ENCODE results near the gene DONSON. TPM values are rescaled to one million over a fixed set of nuclear protein-coding genes. Genes with fewer than 3 reads are reported as not detected.
A peak's percentile ranks its signal among the peaks of the same experiment; 100 is the strongest.

DONSON gene
- total and polyA plus RNA-seq, 2 of the 8 experiments (the other 6 are each of a cell fraction or from before 2014, with no cell fraction given): 21.9 to 32.5 TPM

GRCh38 chr21:33542640-33543504 is 45.6 kb downstream of the DONSON start, which contains the start of gene SON:
SON (plus strand) TSS chr21:33543038; CDS start chr21:33543093, 55 bp downstream.
- Histone ChIP-seq H2BK20ac (ENCODE audit: low read length) (0 out of 2 replicates have a peak within 1 kb of the TSS, but pooled peaks have one; percentile 55), H2BK5ac (ENCODE audit: low read depth, low read length) (peak within 1 kb of the TSS; percentile 99), H3K23ac (ENCODE audit: insufficient read length) (no peak within 1 kb of the TSS), H4K20me1 (replicated peaks in 1 of 2; ENCODE audit: control insufficient read depth in 1 of 2, insufficient read depth in 2 of 2, low read length in 2 of 2) (peaks cover 6 to 10% of the 10 kb centered on the region in 2 experiments), H3K79me2 (ENCODE audit: control insufficient read depth in 1 of 2, insufficient read depth in 2 of 2, low read length in 2 of 2) (peaks cover 53 to 86% of the 10 kb centered on the region in 2 experiments), H3K27ac (ENCODE audit: low read depth, low read length) (peak within 1 kb of the TSS; percentile 99), H2BK120ac (replicated peaks; ENCODE audit: low read depth, low read length) (no peak within 1 kb of the TSS), H3K23me2 (ENCODE audit: low read depth, low read length) (peaks cover 10% of the 10 kb centered on the region), H4K91ac (replicated peaks; ENCODE audit: insufficient read length, low read length) (peak within 1 kb of the TSS; percentile 89), H2AFZ (ENCODE audit: low read length) (peak within 1 kb of the TSS; percentile 93; the same call in 1 of the 2 replicates), H3K27me3 (replicated peaks in 1 of 4; ENCODE audit: control insufficient read depth in 3 of 4, extremely low read depth in 1 of 4, insufficient read depth in 3 of 4, low read length in 3 of 4) (no peaks in the 10 kb centered on the region), H3K4me1 (replicated peaks in 1 of 4; ENCODE audit: control insufficient read depth in 3 of 4, insufficient read depth in 4 of 4, low read length in 3 of 4) (peaks cover 0 to 2% (median 0%) of the 10 kb centered on the region in 4 experiments; a peak in 3 of 7 replicates), H2AK5ac (ENCODE audit: low read depth, low read length) (peak within 1 kb of the TSS; percentile 56; the same call in 1 of the 2 replicates), H3K4me2 (ENCODE audit: insufficient read depth in 1 of 2, low read depth in 2 of 2, low read length in 2 of 2) (peak within 1 kb of the TSS; percentile 76 to 79), H3K14ac (ENCODE audit: insufficient read length) (no peak within 1 kb of the TSS), H3K56ac (replicated peaks; ENCODE audit: insufficient read length, low read depth, low read length) (peak within 1 kb of the TSS; percentile 91), H3K4ac (replicated peaks; ENCODE audit: insufficient read length, low read depth, low read length) (no peak within 1 kb of the TSS), H3K9me3 (ENCODE audit: insufficient read depth in 2 of 2, low read depth in 1 of 2, low read length in 1 of 2) (no peaks in the 10 kb centered on the region), H4K5ac (ENCODE audit: insufficient read length, low read depth, low read length) (peak within 1 kb of the TSS; percentile 88), H2BK15ac (ENCODE audit: low read length) (peak within 1 kb of the TSS; percentile 65; the same call in 1 of the 2 replicates), H2BK12ac (ENCODE audit: low read depth, low read length) (peak within 1 kb of the TSS; percentile 100; the same call in 1 of the 2 replicates), H3K9ac (replicated peaks in 1 of 4; ENCODE audit: extremely low read depth in 1 of 4, low read depth in 3 of 4, low read length in 3 of 4) (peak within 1 kb of the TSS; percentile 97 to 100 (median 98)), H3K4me3 (ENCODE audit: extremely low read depth in 1 of 4, insufficient read depth in 2 of 4, low read depth in 3 of 4, low read length in 4 of 4) (peak within 1 kb of the TSS; percentile 91 to 99 (median 95)), H3K79me1 (ENCODE audit: low read depth, low read length) (no peaks in the 10 kb centered on the region; the same call in 1 of the 2 replicates), H4K8ac (ENCODE audit: extremely low read depth, insufficient read depth, low read length) (peak within 1 kb of the TSS; percentile 99), H3K18ac (ENCODE audit: extremely low read depth, low read length) (peak within 1 kb of the TSS; percentile 98), H3K36me3 (ENCODE audit: control insufficient read depth in 2 of 4, insufficient read depth in 4 of 4, low read length in 3 of 4) (peaks cover 3 to 45% (median 13%) of the 10 kb centered on the region in 4 experiments)
- CTCF ChIA-PET (ENCODE audit: partially characterized antibody): interaction anchor here (1.3 kb wide), 1 partner anchor 9 kb away, joined by 3 read pairs; no protein-coding TSS in a partner anchor
- FAIRE-seq: no peak
- POLR2A ChIA-PET (ENCODE audit: partially characterized antibody): interaction anchor here (0.6 to 6.3 kb wide), 32 partner anchors 8 to 771 kb away, joined by 3 to 64 read pairs (median 4); partner anchors contain the start of genes CRYZL1, DONSON, IL10RB and TMEM50B
- peak; percentile 91 to 97 for DNase-seq (ENCODE audit: low read depth in 1 of 2, low spot score in 2 of 2)
- 3% methylated on average over 48 of the region's 57 CpGs; no CpG with 5 or more reads in 1 of the 2 experiments for WGBS, 2 experiments (ENCODE audit: extremely low coverage in 1 of 2, insufficient coverage in 1 of 2, insufficient read length in 1 of 2, insufficient replicate concordance in 2 of 2, low coverage in 1 of 2, low lambda C conversion rate in 2 of 2, missing lambda C conversion rate in 1 of 2)
- TF ChIP-seq SP4 (IDR thresholded peaks at IDR 0.05; ENCODE audit: low read length): peak; percentile 69; the same call in 1 of the 2 replicates
- peak; percentile 82 for TF ChIP-seq TAF7 (optimal IDR thresholded peaks at IDR 0.05; ENCODE audit: borderline replicate concordance, low read depth, low read length)
- no peak for TF ChIP-seq CEBPB (IDR thresholded peaks at IDR 0.05; ENCODE audit: low read depth, low read length)
- TF ChIP-seq TBP (IDR thresholded peaks at IDR 0.05; ENCODE audit: low read depth, low read length): peak; percentile 93
- TF ChIP-seq POLR2A (IDR thresholded peaks at IDR 0.05; ENCODE audit: control extremely low read depth in 1 of 2, low read depth in 2 of 2, low read length in 2 of 2): peak; percentile 95 to 98
- TF ChIP-seq CREB1 (IDR thresholded peaks at IDR 0.05): peak; percentile 91
- peak; percentile 71 for TF ChIP-seq SP1 (IDR thresholded peaks at IDR 0.05; ENCODE audit: low read depth, low read length)
- TF ChIP-seq KDM5A (IDR thresholded peaks at IDR 0.05; ENCODE audit: low read length): peak; percentile 47; the same call in 1 of the 2 replicates
- TF ChIP-seq POLR2AphosphoS5 (IDR thresholded peaks at IDR 0.05; ENCODE audit: low read depth, low read length): peak; percentile 97
- no peak for TF ChIP-seq KDM1A (IDR thresholded peaks at IDR 0.05; ENCODE audit: borderline replicate concordance, low read length)
- no peak for TF ChIP-seq NANOG (IDR thresholded peaks at IDR 0.05; ENCODE audit: insufficient read depth, low read depth, low read length, poor library complexity, severe bottlenecking)
- TF ChIP-seq RFX5 (IDR thresholded peaks at IDR 0.05; ENCODE audit: borderline replicate concordance, low read depth, low read length): peak; percentile 85
